ENCODE measurements around the gene NACC1. TPM values are rescaled to one million over a fixed set of nuclear protein-coding genes. Genes with fewer than 3 reads are reported as not detected.
A peak's percentile ranks its signal among the peaks of the same experiment; 100 is the strongest.

NACC1 gene
- total RNA-seq, 1 experiment from 2014 or later = 237 TPM

GRCh38 chr19:13097033-13097462 lies 21.0 kb upstream of the NACC1 start:
- POLR2A ChIA-PET = interaction anchor here (0.7 to 1.4 kb wide), 2 partner anchors 42 to 74 kb away, joined by 3 to 4 read pairs; no protein-coding TSS in a partner anchor
- peak overlapping the region; percentile 55 for H3K4me3 Mint-ChIP-seq
- no peaks in the 10 kb centered on the region for H3K9me3 Mint-ChIP-seq
- H3K27ac Mint-ChIP-seq = no peak overlapping the region
- peaks cover 31% of the 10 kb centered on the region for H3K4me1 Mint-ChIP-seq
- H3K27me3 Mint-ChIP-seq (ENCODE audit: low read depth) = peaks cover 80% of the 10 kb centered on the region
- TF ChIP-seq CREM (CRISPR knock-in tag; IDR thresholded peaks at IDR 0.05) (no peak), USF2 (CRISPR knock-in tag; IDR thresholded peaks at IDR 0.05) (no peak), MYBL2 (CRISPR knock-in tag; IDR thresholded peaks at IDR 0.05) (no peak), IRF1 (CRISPR knock-in tag; IDR thresholded peaks at IDR 0.05) (no peak), ZNF232 (CRISPR knock-in tag; IDR thresholded peaks at IDR 0.05) (no peak), E2F5 (CRISPR knock-in tag; IDR thresholded peaks at IDR 0.05) (no peak), ZNF263 (CRISPR knock-in tag; IDR thresholded peaks at IDR 0.05; ENCODE audit: low read depth) (no peak), SMAD3 (CRISPR knock-in tag; IDR thresholded peaks at IDR 0.05; ENCODE audit: borderline replicate concordance) (no peak), ZBTB21 (CRISPR knock-in tag; IDR thresholded peaks at IDR 0.05; ENCODE audit: borderline replicate concordance) (no peak), HMGXB4 (CRISPR knock-in tag; IDR thresholded peaks at IDR 0.05) (no peak), MXD4 (CRISPR knock-in tag; IDR thresholded peaks at IDR 0.05; ENCODE audit: borderline replicate concordance) (no peak), MAX (CRISPR knock-in tag; IDR thresholded peaks at IDR 0.05) (no peak), ATF3 (CRISPR knock-in tag; conservative IDR thresholded peaks at IDR 0.05) (no peak), CBFB (CRISPR knock-in tag; IDR thresholded peaks at IDR 0.05; ENCODE audit: low read depth) (no peak), ELF4 (CRISPR knock-in tag; IDR thresholded peaks at IDR 0.05; ENCODE audit: low read depth) (no peak), PREB (CRISPR knock-in tag; IDR thresholded peaks at IDR 0.05; ENCODE audit: borderline replicate concordance) (no peak), FOXJ3 (CRISPR knock-in tag; IDR thresholded peaks at IDR 0.05; ENCODE audit: borderline replicate concordance) (no peak), SMAD4 (CRISPR knock-in tag; IDR thresholded peaks at IDR 0.05) (no peak)
- CTCF ChIA-PET = interaction anchor here (1.0 to 9.2 kb wide), 11 partner anchors 8 to 249 kb away, joined by 3 to 276 read pairs (median 34); partner anchors contain the start of genes GCDH, IER2 and STX10
- ATAC-seq (no peak), DNase-seq (ENCODE audit: low spot score) (no peak)
- H3K36me3 Mint-ChIP-seq = no peaks in the 10 kb centered on the region
